HL-60 (cell line): Measurements from ENCODE around the gene ZMIZ1.

Experiments
- DNase-seq, 2 experiments: peaks; one replicate each; pipeline ENCODE4 v3.0.0-alpha.2; 2010 to 2020; ENCODE audit warnings: low read depth in 1 of 2, low spot score in 1 of 2
- H3K27ac ChIP-seq: fragments of 250-450 bp; sonication (Bioruptor Pico); replicated peaks from 2 replicates; pipeline ENCODE4 v1.5.1; 2020; ENCODE audit warnings: mild to moderate bottlenecking, moderate library complexity
- H3K27me3 ChIP-seq: fragments of 250-450 bp; sonication (Bioruptor Pico); 2 replicates; pipeline ENCODE4 v1.5.1; 2021; ENCODE audit warnings: mild to moderate bottlenecking, moderate library complexity; ENCODE audit not compliant: insufficient read depth, poor library complexity, severe bottlenecking
- H3K4me3 ChIP-seq: replicated peaks from 2 replicates; pipeline ENCODE4 v1.5.1; 2011; ENCODE audit warnings: mild to moderate bottlenecking, control low read depth, low read length; ENCODE audit not compliant: insufficient read depth
- CTCF ChIP-seq: IDR thresholded peaks from one replicate; pipeline ENCODE4 v1.5.1; 2011; ENCODE audit warnings: low read length, control low read depth, inconsistent platforms; ENCODE audit not compliant: insufficient read depth
- GABPA ChIP-seq: IDR thresholded peaks from 2 replicates; pipeline ENCODE4 v1.6.1; 2012; ENCODE audit warnings: low read depth
- POLR2AphosphoS5 ChIP-seq: IDR thresholded peaks from 2 replicates; pipeline ENCODE4 v1.6.1; 2012; ENCODE audit warnings: low read depth
- REST ChIP-seq: IDR thresholded peaks from 2 replicates; pipeline ENCODE4 v1.6.1; 2012; ENCODE audit warnings: low read depth; ENCODE audit not compliant: insufficient replicate concordance
- SPI1 ChIP-seq: IDR thresholded peaks from 2 replicates; pipeline ENCODE4 v1.6.1; 2012; ENCODE audit warnings: low read depth, mild to moderate bottlenecking, borderline replicate concordance

Gene ZMIZ1

GRCh38 chr10:79119306-79119705, 50.5 kb downstream of the ZMIZ1 start:
- H3K4me3 ChIP-seq = no peak overlapping the region
- DNase-seq = no peak
- H3K27ac ChIP-seq = no peak overlapping the region
- no peaks in the 10 kb centered on the region for H3K27me3 ChIP-seq
- TF ChIP-seq CTCF (no peak), POLR2AphosphoS5 (no peak), SPI1 (no peak), GABPA (no peak), REST (no peak)

GRCh38 chr10:79123547-79123963, 54.8 kb downstream of the ZMIZ1 start:
- TF ChIP-seq POLR2AphosphoS5 (no peak; the same call in 1 of the 2 replicates), SPI1 (no peak), GABPA (no peak), CTCF (no peak), REST (no peak)
- Histone ChIP-seq H3K27ac (no peak overlapping the region), H3K27me3 (no peaks in the 10 kb centered on the region), H3K4me3 (no peak overlapping the region)
- DNase-seq = no peak

GRCh38 chr10:79124066-79124465, 55.3 kb downstream of the ZMIZ1 start:
- Histone ChIP-seq H3K27me3 (no peaks in the 10 kb centered on the region), H3K4me3 (no peak overlapping the region), H3K27ac (no peak overlapping the region)
- DNase-seq = no peak
- TF ChIP-seq POLR2AphosphoS5 = no peak
- TF ChIP-seq REST = no peak
- no peak for TF ChIP-seq GABPA
- TF ChIP-seq SPI1 = no peak
- no peak for TF ChIP-seq CTCF
